Measurements from ENCODE around the gene CTNNA3.

The CTNNA3 gene

GRCh38 chr10:66505003-66505657 lies 1190.9 kb downstream of the CTNNA3 start:
- no peak overlapping the region for H3K4me3 ChIP-seq (ENCODE audit: low read length)
- DNase-seq (ENCODE audit: low read depth), result no peak
- no peak for TF ChIP-seq CTCF (conservative IDR thresholded peaks at IDR 0.05; ENCODE audit: low read depth, low read length)

DNA sequence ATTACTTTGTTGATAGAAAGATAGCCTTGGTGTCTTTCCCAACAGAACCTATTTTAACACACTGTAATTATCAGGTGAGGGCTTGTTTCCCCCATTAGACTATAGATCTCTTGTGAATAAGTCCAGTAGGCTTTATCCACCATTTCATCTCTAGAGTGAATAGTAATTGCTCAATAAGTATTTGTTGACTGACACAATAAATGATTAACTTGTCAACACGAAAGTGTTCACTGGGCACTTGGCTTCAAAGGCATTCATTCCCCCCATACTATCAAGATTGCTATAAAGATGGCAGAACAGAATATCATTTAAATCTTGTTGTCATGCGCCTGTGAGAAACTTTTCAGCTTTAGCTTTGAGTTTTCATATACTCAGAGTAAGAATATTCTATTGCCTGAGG lies 1194.6 kb downstream of the CTNNA3 start:
- no peak for TF ChIP-seq CTCF (conservative IDR thresholded peaks at IDR 0.05; ENCODE audit: low read depth, low read length)
- no peak for DNase-seq (ENCODE audit: low read depth)
- H3K4me3 ChIP-seq (ENCODE audit: low read length), result no peak overlapping the region

DNA sequence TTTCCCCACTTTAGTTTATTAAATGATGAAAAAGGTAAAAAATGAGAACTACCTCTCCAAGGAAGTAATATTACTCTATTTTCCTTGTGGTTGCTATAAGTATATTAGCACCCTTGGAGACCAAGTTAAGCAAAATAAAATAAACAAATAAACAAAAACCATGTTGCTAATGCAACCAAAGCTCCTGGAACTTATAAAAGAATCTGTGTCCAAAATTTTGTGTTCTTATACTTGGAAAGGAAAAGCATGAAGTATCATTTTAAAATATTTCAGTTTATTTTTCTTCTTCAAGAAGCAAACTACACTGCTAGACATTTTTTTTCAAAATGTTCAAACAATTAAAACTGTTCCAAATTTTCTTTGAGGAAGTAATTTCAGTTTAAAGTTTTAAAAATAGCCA lies 1212.0 kb downstream of the CTNNA3 start:
- H3K4me3 ChIP-seq (ENCODE audit: low read length), result no peak overlapping the region
- no peak for TF ChIP-seq CTCF (conservative IDR thresholded peaks at IDR 0.05; ENCODE audit: low read depth, low read length)
- no peak for DNase-seq (ENCODE audit: low read depth)

- no peak for TF ChIP-seq CTCF (conservative IDR thresholded peaks at IDR 0.05; ENCODE audit: low read depth, low read length)
- DNase-seq (ENCODE audit: low read depth), result no peak
- H3K4me3 ChIP-seq (ENCODE audit: low read length), result no peak overlapping the region
Observed at GRCh38 chr10:66472156-66472555, 1223.8 kb downstream of the CTNNA3 start.

- H3K4me3 ChIP-seq (ENCODE audit: low read length), result no peak overlapping the region
- no peak for DNase-seq (ENCODE audit: low read depth)
- TF ChIP-seq CTCF (conservative IDR thresholded peaks at IDR 0.05; ENCODE audit: low read depth, low read length), result no peak
Observed at GRCh38 chr10:66467042-66467441, 1229.0 kb downstream of the CTNNA3 start.

- no peak for TF ChIP-seq CTCF (conservative IDR thresholded peaks at IDR 0.05; ENCODE audit: low read depth, low read length)
Observed at GRCh38 chr10:66466622-66467021, 1229.4 kb downstream of the CTNNA3 start.

GRCh38 chr10:66463611-66464010 lies 1232.4 kb downstream of the CTNNA3 start:
- H3K4me3 ChIP-seq (ENCODE audit: low read length), result no peak overlapping the region

More at GRCh38 chr10:66466622-66467021, 1229.4 kb downstream of the CTNNA3 start:
- H3K4me3 ChIP-seq (ENCODE audit: low read length), result no peak overlapping the region
- no peak for DNase-seq (ENCODE audit: low read depth)

More at GRCh38 chr10:66463611-66464010, 1232.4 kb downstream of the CTNNA3 start:
- TF ChIP-seq CTCF (conservative IDR thresholded peaks at IDR 0.05; ENCODE audit: low read depth, low read length), result no peak
- no peak for DNase-seq (ENCODE audit: low read depth)

All from retinal pigment epithelial cell (primary cell).